ENCODE measurements around the gene ZNF215. TPM values are rescaled to one million over a fixed set of nuclear protein-coding genes. Genes with fewer than 3 reads are reported as not detected.
"Not testable (repeated sequence)": the region's sequence is repeated elsewhere in the genome, so short reads cannot be mapped to it uniquely, and the experiment has no call there.

The ZNF215 gene
- total RNA-seq, 1 donor from 2014 or later: 1.8 TPM

DNA sequence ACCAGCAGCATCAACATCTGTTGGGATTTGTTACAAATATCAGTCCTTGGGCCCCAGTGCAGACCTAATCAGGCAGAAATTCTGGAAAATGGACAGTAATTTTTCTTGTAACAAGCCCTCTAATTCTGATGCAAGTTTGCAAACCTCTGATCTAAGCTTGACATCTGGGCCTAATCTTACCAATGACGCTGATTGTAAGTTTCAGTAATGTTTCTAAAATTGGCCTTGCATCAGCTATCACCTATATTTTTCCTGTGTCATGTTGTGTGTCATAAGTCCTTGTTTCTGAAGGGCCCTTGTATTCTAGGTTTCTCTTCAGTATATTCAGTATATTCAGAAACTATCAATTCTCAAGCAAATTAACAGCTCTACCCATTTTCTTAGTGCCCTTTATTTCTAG lies 36.4 kb downstream of the ZNF215 start:
- peaks cover 1% of the 10 kb centered on the region for H3K9me3 Mint-ChIP-seq
- no peaks in the 10 kb centered on the region for H3K4me1 Mint-ChIP-seq (ENCODE audit: low read depth)
- intact Hi-C loops (cut with micrococcal nuclease): no loop called here
- no peaks in the 10 kb centered on the region for H3K36me3 Mint-ChIP-seq (ENCODE audit: low read depth)
- no peaks in the 10 kb centered on the region for H3K27me3 Mint-ChIP-seq (ENCODE audit: insufficient read depth)
- no peak for DNase-seq (ENCODE audit: low spot score)
- no peak overlapping the region for H3K27ac Mint-ChIP-seq
- H3K4me3 Mint-ChIP-seq: no peak overlapping the region

DNA sequence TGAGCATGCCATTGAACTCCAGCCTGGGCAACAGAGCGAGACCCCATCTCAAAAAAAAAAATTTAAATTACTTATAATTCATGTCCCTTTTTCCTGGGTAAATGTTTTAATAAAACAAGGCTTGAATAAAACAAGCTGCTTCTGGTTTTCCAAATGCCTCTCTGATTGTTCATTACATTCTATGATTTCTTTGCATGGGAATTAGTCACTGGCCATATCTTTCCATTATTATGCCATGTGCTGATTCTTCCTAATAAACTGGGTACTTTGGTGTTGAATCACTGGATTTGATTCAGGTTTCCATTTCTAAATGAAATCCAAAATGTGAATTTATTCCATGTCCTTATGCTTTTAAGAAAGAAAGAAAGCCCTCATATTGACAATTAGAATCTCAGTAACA lies 42.6 kb downstream of the ZNF215 start:
- Mint-ChIP-seq H3K27me3 (ENCODE audit: insufficient read depth) (no peaks in the 10 kb centered on the region), H3K27ac (no peak overlapping the region), H3K36me3 (ENCODE audit: low read depth) (no peaks in the 10 kb centered on the region)

DNA sequence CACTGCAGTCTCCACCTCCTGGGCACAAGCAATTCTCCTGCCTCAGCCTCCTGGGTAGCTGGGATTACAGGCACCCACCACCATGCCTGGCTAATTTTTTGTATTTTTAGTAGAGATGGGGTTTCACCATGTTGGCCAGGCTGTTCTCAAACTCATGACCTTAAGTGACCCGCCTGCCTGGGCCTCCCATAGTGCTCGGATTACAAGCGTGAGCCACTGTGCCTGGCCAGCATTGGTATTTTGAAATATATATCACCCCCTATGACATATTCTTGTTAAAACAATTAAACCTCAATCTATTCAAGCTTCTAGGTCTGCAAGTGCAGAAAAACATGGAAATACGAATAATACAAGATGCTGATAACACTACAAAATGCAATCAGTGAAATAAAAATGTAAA lies 43.6 kb downstream of the ZNF215 start:
- DNase-seq (ENCODE audit: low spot score); H3K9me3 Mint-ChIP-seq; H3K27ac Mint-ChIP-seq; H3K36me3 Mint-ChIP-seq (ENCODE audit: low read depth); H3K27me3 Mint-ChIP-seq (ENCODE audit: insufficient read depth); intact Hi-C loops (cut with micrococcal nuclease); H3K4me1 Mint-ChIP-seq (ENCODE audit: low read depth); H3K4me3 Mint-ChIP-seq: not testable (repeated sequence)

More for the DNA sequence above, 42.6 kb downstream of the ZNF215 start:
- H3K9me3 Mint-ChIP-seq: peaks cover 6% of the 10 kb centered on the region
- H3K4me3 Mint-ChIP-seq: no peak overlapping the region
- no peaks in the 10 kb centered on the region for H3K4me1 Mint-ChIP-seq (ENCODE audit: low read depth)
- DNase-seq (ENCODE audit: low spot score): no peak
- intact Hi-C loops (cut with micrococcal nuclease): no loop called here

DNA sequence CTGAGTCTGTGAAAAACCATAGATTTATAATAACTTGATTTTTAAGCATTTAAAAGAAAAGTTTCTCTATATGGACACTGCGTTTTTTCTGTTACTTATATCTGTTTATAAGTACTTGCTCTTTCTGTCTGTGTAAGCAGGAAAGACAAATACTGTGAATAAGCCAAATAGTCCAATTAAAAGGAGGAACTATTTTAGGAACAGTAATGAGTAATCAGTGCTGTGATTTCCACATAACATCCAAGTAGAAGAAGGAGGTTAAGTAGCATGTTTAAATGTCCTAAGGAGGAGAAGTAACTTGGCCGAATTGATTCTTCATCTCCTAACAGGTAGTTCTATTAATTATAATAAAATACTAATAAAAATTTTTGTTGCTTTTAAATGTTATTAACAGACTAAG lies 53.1 kb downstream of the ZNF215 start:
- Mint-ChIP-seq H3K4me3 (no peak overlapping the region), H3K27me3 (ENCODE audit: insufficient read depth) (peaks cover 2% of the 10 kb centered on the region), H3K27ac (no peak overlapping the region), H3K4me1 (ENCODE audit: low read depth) (no peaks in the 10 kb centered on the region), H3K36me3 (ENCODE audit: low read depth) (no peaks in the 10 kb centered on the region), H3K9me3 (no peaks in the 10 kb centered on the region)
- intact Hi-C loops (cut with micrococcal nuclease): no loop called here
- DNase-seq (ENCODE audit: low spot score): no peak

DNA sequence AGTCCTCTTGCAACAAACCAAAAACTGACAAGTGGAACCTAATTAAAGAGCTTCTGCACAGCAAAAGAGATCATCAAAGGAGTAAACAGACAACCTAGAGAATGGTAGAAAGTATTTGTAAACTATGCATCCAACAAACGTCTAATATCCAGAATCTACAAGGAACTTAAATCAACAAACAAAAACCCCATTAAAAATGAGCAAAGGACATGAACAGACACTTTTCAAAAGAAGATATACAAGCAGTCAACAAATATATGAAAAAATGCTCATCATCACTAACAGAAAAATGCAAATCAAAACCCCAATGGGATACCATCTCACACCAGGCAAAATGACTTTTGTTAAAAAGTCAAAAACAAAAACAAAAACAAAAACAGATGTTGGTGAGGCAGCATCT lies 60.3 kb downstream of the ZNF215 start:
- intact Hi-C loops (cut with micrococcal nuclease): no loop called here
- Mint-ChIP-seq H3K9me3 (no peaks in the 10 kb centered on the region), H3K4me3 (no peak overlapping the region), H3K4me1 (ENCODE audit: low read depth) (no peaks in the 10 kb centered on the region), H3K27me3 (ENCODE audit: insufficient read depth) (peaks cover 4% of the 10 kb centered on the region), H3K27ac (no peak overlapping the region), H3K36me3 (ENCODE audit: low read depth) (no peaks in the 10 kb centered on the region)
- DNase-seq (ENCODE audit: low spot score): no peak

DNA sequence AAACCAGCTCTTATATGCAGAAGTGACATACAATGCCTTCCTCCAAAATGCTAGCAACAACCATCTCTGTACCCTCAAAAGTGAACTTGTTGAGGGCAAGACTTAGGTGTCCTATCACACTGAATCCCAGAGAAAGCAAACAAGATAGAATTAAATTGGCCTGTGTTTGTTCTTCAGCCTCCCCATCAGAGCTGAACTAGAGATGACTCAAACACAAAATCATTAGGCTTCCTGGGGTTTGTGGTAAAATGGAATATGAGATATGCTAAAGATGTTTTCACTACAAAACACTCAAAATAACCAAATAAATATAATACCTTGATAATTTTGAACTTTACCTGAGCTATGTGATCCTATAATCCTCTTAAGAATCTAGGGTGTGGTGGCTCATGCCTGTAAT lies 62.3 kb downstream of the ZNF215 start:
- H3K4me3 Mint-ChIP-seq: no peak overlapping the region
- no peak overlapping the region for H3K27ac Mint-ChIP-seq
- peaks cover 4% of the 10 kb centered on the region for H3K27me3 Mint-ChIP-seq (ENCODE audit: insufficient read depth)
- no peaks in the 10 kb centered on the region for H3K9me3 Mint-ChIP-seq
- intact Hi-C loops (cut with micrococcal nuclease): no loop called here
- no peaks in the 10 kb centered on the region for H3K4me1 Mint-ChIP-seq (ENCODE audit: low read depth)
- H3K36me3 Mint-ChIP-seq (ENCODE audit: low read depth): no peaks in the 10 kb centered on the region
- DNase-seq (ENCODE audit: low spot score): no peak

DNA sequence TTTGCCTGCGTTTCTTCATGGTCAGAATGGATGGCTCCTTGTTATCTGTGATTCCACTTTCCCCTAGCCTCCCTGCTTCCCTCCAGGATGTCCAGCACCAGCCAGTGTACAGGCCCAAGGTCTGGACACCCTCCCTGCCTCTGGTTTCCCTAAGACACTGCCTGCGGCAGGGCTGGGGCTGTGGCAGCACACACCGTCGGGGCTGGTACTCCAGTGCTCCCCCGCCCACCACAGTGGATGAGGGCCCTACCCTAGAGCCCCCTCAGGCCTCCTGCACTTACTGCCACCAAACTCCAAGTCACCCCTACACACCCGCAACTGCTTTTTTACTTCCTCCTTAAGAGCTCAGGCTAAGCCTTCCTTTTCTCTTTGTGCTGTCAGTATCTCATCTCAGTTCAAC lies 65.0 kb downstream of the ZNF215 start:
- no peaks in the 10 kb centered on the region for H3K36me3 Mint-ChIP-seq (ENCODE audit: low read depth)

DNA sequence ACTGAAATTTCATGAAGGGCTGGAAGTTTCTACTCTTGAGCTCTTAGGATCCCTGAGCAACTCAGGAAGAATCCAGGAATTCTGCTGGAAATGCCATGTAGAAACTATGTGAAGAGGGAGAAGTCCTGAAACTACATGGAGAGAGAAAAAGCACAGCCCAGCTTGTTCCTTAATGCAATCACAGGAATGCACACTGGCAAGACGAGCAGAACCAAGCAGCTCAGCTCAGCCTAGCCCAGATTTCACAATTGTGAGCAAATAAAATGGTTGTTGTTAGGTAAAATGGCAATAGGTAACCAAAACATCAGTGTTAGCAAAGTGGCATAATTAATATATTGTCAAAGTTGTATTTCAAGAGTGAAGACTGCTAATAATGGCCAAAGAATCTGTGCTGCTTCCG lies 65.8 kb downstream of the ZNF215 start:
- no peaks in the 10 kb centered on the region for H3K27me3 Mint-ChIP-seq (ENCODE audit: insufficient read depth)
- no peak overlapping the region for H3K4me3 Mint-ChIP-seq
- H3K36me3 Mint-ChIP-seq (ENCODE audit: low read depth): no peaks in the 10 kb centered on the region
- DNase-seq (ENCODE audit: low spot score): no peak
- H3K9me3 Mint-ChIP-seq: no peaks in the 10 kb centered on the region
- intact Hi-C loops (cut with micrococcal nuclease): no loop called here
- no peaks in the 10 kb centered on the region for H3K4me1 Mint-ChIP-seq (ENCODE audit: low read depth)
- H3K27ac Mint-ChIP-seq: no peak overlapping the region

More for the DNA sequence above, 65.0 kb downstream of the ZNF215 start:
- intact Hi-C loops (cut with micrococcal nuclease): no loop called here
- H3K4me1 Mint-ChIP-seq (ENCODE audit: low read depth): no peaks in the 10 kb centered on the region
- no peaks in the 10 kb centered on the region for H3K27me3 Mint-ChIP-seq (ENCODE audit: insufficient read depth)
- no peak for DNase-seq (ENCODE audit: low spot score)
- H3K4me3 Mint-ChIP-seq: no peak overlapping the region
- no peaks in the 10 kb centered on the region for H3K9me3 Mint-ChIP-seq
- no peak overlapping the region for H3K27ac Mint-ChIP-seq

DNA sequence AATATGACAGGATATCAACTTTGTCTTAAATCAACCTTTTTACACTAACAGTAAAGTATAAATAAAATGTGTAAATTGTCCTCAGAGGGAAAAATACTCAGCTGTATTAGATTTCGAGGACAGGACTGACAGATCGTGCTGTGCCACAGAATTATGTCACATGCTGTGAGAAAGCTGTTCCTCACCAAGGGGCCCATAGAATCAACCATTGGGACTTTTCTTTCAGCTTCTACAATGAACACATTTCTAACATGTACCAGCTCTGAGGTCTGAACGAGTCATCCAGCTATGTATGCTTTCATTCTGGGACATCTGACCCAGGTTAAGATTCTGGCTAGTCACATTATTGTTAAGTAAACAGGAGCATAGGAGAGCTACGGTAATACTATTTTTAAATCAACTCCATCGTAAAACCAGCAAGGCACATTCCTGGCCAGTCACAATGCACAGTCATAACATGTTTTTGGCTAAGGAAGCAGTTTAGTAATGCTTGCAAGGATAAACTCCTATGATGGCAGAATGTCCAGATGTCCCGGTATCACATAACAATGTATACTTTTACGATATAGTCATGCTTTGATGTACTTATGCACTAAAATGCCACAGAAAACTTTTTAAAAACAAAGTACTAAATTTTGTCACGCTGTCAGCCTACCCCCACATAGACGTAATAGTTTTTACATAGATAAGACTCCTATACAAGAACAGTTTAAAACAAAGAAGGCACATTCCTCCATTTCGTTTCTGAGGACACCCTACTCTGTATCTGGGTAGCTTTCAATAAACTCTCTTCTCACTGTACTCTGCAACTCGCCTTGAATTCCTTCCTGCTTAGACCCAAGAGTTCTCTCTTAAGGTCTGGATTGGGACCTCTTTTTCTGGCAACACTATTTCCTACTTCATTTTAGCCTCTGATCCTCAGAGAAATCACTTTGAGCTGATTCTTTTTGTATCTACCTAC lies 66.5 kb downstream of the ZNF215 start:
- DNase-seq (ENCODE audit: low spot score): no peak
- Mint-ChIP-seq H3K9me3 (no peaks in the 10 kb centered on the region), H3K4me1 (ENCODE audit: low read depth) (no peaks in the 10 kb centered on the region), H3K27me3 (ENCODE audit: insufficient read depth) (no peaks in the 10 kb centered on the region), H3K4me3 (no peak overlapping the region), H3K27ac (no peak overlapping the region), H3K36me3 (ENCODE audit: low read depth) (no peaks in the 10 kb centered on the region)
- intact Hi-C loops (cut with micrococcal nuclease): no loop called here

DNA sequence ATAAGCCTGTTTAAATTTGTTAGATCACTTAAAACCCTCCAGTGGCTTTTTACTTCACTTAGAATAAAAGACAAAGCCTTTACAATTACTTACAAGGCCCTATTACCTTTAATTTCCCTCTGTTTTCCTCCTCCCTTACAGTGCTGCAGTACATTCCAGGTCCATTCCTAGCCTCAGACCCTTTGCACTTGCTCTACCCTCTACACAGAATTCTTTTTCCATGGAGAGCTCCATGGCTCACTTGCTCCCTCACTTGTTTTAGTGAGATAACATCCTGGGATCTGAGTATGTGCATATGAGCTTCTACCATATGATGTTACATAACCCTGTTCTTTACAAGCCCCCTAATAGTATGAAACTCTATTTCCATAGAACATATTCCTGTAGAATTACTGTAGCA lies 69.5 kb downstream of the ZNF215 start:
- Mint-ChIP-seq H3K4me1 (ENCODE audit: low read depth) (no peaks in the 10 kb centered on the region), H3K4me3 (no peak overlapping the region), H3K36me3 (ENCODE audit: low read depth) (no peaks in the 10 kb centered on the region), H3K9me3 (no peaks in the 10 kb centered on the region), H3K27me3 (ENCODE audit: insufficient read depth) (no peaks in the 10 kb centered on the region), H3K27ac (no peak overlapping the region)
- intact Hi-C loops (cut with micrococcal nuclease): no loop called here
- no peak for DNase-seq (ENCODE audit: low spot score)

DNA sequence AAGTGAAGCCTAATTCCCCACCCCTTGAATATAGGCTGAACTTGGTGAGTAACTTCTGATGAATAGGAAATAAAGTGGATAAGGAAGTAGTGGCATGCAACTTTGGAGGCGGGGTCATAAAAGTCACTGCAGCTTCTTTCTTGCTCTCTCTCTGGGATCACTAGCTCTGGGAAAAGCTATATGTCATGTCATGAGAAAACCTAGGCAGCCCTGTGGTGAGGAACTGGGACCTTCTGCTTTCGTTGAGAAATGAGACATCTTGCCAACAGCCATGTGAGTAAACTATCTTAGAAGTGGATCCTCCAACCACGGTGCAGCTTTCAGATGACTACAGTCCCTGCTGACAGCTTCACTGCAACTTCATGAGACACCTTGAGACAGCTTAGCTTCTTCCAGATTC lies 78.3 kb downstream of the ZNF215 start:
- H3K36me3 Mint-ChIP-seq (ENCODE audit: low read depth): no peaks in the 10 kb centered on the region
- DNase-seq (ENCODE audit: low spot score): no peak
- no peak overlapping the region for H3K4me3 Mint-ChIP-seq
- no peaks in the 10 kb centered on the region for H3K4me1 Mint-ChIP-seq (ENCODE audit: low read depth)
- H3K27me3 Mint-ChIP-seq (ENCODE audit: insufficient read depth): peaks cover 3% of the 10 kb centered on the region
- no peak overlapping the region for H3K27ac Mint-ChIP-seq
- intact Hi-C loops (cut with micrococcal nuclease): no loop called here
- no peaks in the 10 kb centered on the region for H3K9me3 Mint-ChIP-seq
